H9 (cell line): Measurements from ENCODE around the gene CYP1A1. TPM values are rescaled to one million over a fixed set of nuclear protein-coding genes. Genes with fewer than 3 reads are reported as not detected.

Source experiments
- DNase-seq: peaks from one replicate; pipeline ENCODE4 v3.0.0-alpha.2; 2017
- H2AFZ ChIP-seq: one replicate; pipeline ENCODE4 v1.6.1; 2013; ENCODE audit warnings: mild to moderate bottlenecking, low read length, control low read depth, moderate library complexity
- H2AK5ac ChIP-seq: 2 replicates; pipeline ENCODE4 v1.6.1; 2013; ENCODE audit warnings: low read length, control low read depth, mixed read lengths; ENCODE audit not compliant: insufficient read length
- H2BK120ac ChIP-seq: one replicate; pipeline ENCODE4 v1.6.1; 2013; ENCODE audit warnings: low read depth, mild to moderate bottlenecking, low read length, control low read depth, inconsistent platforms; ENCODE audit not compliant: poor library complexity, severe bottlenecking
- H2BK12ac ChIP-seq: 2 replicates; pipeline ENCODE4 v1.6.1; 2013; ENCODE audit warnings: low read length, control low read depth, mixed read lengths, low read depth; ENCODE audit not compliant: insufficient read length
- H2BK15ac ChIP-seq: 2 replicates; pipeline ENCODE4 v1.6.1; 2013; ENCODE audit warnings: low read depth, low read length, control low read depth
- H2BK20ac ChIP-seq: one replicate; pipeline ENCODE4 v1.6.1; 2013; ENCODE audit warnings: low read depth, mild to moderate bottlenecking, low read length, control low read depth, inconsistent platforms; ENCODE audit not compliant: poor library complexity, severe bottlenecking
- H2BK5ac ChIP-seq: 2 replicates; pipeline ENCODE4 v1.6.1; 2013; ENCODE audit warnings: low read length, control low read depth, mixed read lengths; ENCODE audit not compliant: insufficient read length
- H3K14ac ChIP-seq: 2 replicates; pipeline ENCODE4 v1.6.1; 2013; ENCODE audit warnings: low read length, control low read depth; ENCODE audit not compliant: insufficient read depth
- H3K18ac ChIP-seq: 2 replicates; pipeline ENCODE4 v1.6.1; 2013; ENCODE audit warnings: low read depth, mild to moderate bottlenecking, mixed read lengths, low read length, control low read depth; ENCODE audit not compliant: insufficient read length
- H3K23ac ChIP-seq: 2 replicates; pipeline ENCODE4 v1.6.1; 2013; ENCODE audit warnings: low read length, control low read depth, mixed read lengths, low read depth; ENCODE audit not compliant: insufficient read length
- H3K23me2 ChIP-seq: 2 replicates; pipeline ENCODE4 v1.6.1; 2013; ENCODE audit warnings: low read depth, mild to moderate bottlenecking, mixed read lengths, low read length, control low read depth; ENCODE audit not compliant: insufficient read length, poor library complexity, severe bottlenecking
- H3K27ac ChIP-seq: 2 replicates; pipeline ENCODE4 v1.5.1; 2013; ENCODE audit warnings: low read length, control low read depth, mixed read lengths, low read depth; ENCODE audit not compliant: insufficient read length
- H3K27me3 ChIP-seq: 2 replicates; pipeline ENCODE4 v1.6.1; 2013; ENCODE audit warnings: low read length, control low read depth, inconsistent platforms; ENCODE audit not compliant: insufficient read depth
- H3K4ac ChIP-seq: 2 replicates; pipeline ENCODE4 v1.6.1; 2013; ENCODE audit warnings: low read depth, mild to moderate bottlenecking, control low read depth, inconsistent platforms, low read length, moderate library complexity
- H3K4me1 ChIP-seq: 2 replicates; pipeline ENCODE4 v1.6.1; 2013; ENCODE audit warnings: low read length, control low read depth, inconsistent platforms; ENCODE audit not compliant: insufficient read depth
- H3K4me2 ChIP-seq: 2 replicates; pipeline ENCODE4 v1.6.1; 2013; ENCODE audit warnings: low read length, control low read depth, mixed read lengths; ENCODE audit not compliant: insufficient read length, insufficient read depth
- H3K56ac ChIP-seq: 2 replicates; pipeline ENCODE4 v1.6.1; 2013; ENCODE audit warnings: low read depth, mild to moderate bottlenecking, mixed read lengths, low read length, control low read depth; ENCODE audit not compliant: insufficient read length
- H3K79me1 ChIP-seq: 2 replicates; pipeline ENCODE4 v1.6.1; 2013; ENCODE audit warnings: low read depth, mild to moderate bottlenecking, moderate library complexity, low read length, control low read depth, inconsistent platforms; ENCODE audit not compliant: insufficient read depth, poor library complexity, severe bottlenecking
- H3K79me2 ChIP-seq: 2 replicates; pipeline ENCODE4 v1.6.1; 2013; ENCODE audit warnings: low read length, control low read depth, inconsistent platforms; ENCODE audit not compliant: insufficient read depth
- H3K9ac ChIP-seq: 2 replicates; pipeline ENCODE4 v1.6.1; 2013; ENCODE audit warnings: low read length, control low read depth, mixed read lengths; ENCODE audit not compliant: insufficient read length; ENCODE audit errors: extremely low read depth
- H3K9me3 ChIP-seq: one replicate; pipeline ENCODE4 v1.6.1; 2013; ENCODE audit warnings: low read depth, low read length, inconsistent platforms; ENCODE audit not compliant: control insufficient read depth
- H3T11ph ChIP-seq: one replicate; pipeline ENCODE4 v1.6.1; 2013; ENCODE audit warnings: mild to moderate bottlenecking, low read length, control low read depth, inconsistent platforms
- H4K20me1 ChIP-seq: one replicate; pipeline ENCODE4 v1.6.1; 2013; ENCODE audit not compliant: control insufficient read depth, insufficient read length, insufficient read depth
- H4K5ac ChIP-seq: 2 replicates; pipeline ENCODE4 v1.6.1; 2013; ENCODE audit warnings: low read depth, mild to moderate bottlenecking, mixed read lengths, low read length, control low read depth; ENCODE audit not compliant: insufficient read length
- H4K8ac ChIP-seq: replicated peaks from 2 replicates; pipeline ENCODE4 v1.6.1; 2013; ENCODE audit warnings: low read length, control low read depth, mixed read lengths, low read depth; ENCODE audit not compliant: insufficient read length
- H4K91ac ChIP-seq: 2 replicates; pipeline ENCODE4 v1.6.1; 2013; ENCODE audit warnings: low read depth, mild to moderate bottlenecking, moderate library complexity, mixed read lengths, low read length, control low read depth; ENCODE audit not compliant: insufficient read length
- H3K27ac Mint-ChIP-seq, 3 experiments: 2 replicates in 2 of 3; 3 replicates in 1 of 3; pipeline ENCODE4 v1.8.0; 2020 to 2021; ENCODE audit warnings: mixed read lengths in 3 of 3, mild to moderate bottlenecking in 1 of 3, moderate library complexity in 1 of 3
- H3K27me3 Mint-ChIP-seq: 2 replicates; pipeline ENCODE4 v1.8.0; 2021; ENCODE audit warnings: low read depth, mild to moderate bottlenecking, moderate library complexity, mixed read lengths
- H3K36me3 Mint-ChIP-seq, 3 experiments: 2 replicates in 2 of 3; 3 replicates in 1 of 3; pipeline ENCODE4 v1.8.0; 2020 to 2021; ENCODE audit warnings: low read depth in 3 of 3, mixed read lengths in 3 of 3; ENCODE audit not compliant: insufficient read depth in 1 of 3
- H3K4me1 Mint-ChIP-seq, 2 experiments: 2 replicates each; pipeline ENCODE4 v1.8.0; 2020; ENCODE audit warnings: mixed read lengths in 2 of 2
- H3K4me3 Mint-ChIP-seq, 2 experiments: 2 replicates in 1 of 2; 3 replicates in 1 of 2; pipeline ENCODE4 v1.8.0; 2020 to 2021; ENCODE audit warnings: mild to moderate bottlenecking in 2 of 2, mixed read lengths in 2 of 2, moderate library complexity in 1 of 2
- H3K9me3 Mint-ChIP-seq, 2 experiments: 2 replicates in 1 of 2; 3 replicates in 1 of 2; pipeline ENCODE4 v1.8.0; 2020; ENCODE audit warnings: mild to moderate bottlenecking in 2 of 2, mixed read lengths in 2 of 2, moderate library complexity in 1 of 2
- CTCF ChIP-seq: fragments of 200-600 bp; sonication (generic); conservative IDR thresholded peaks from 3 replicates; pipeline ENCODE4 v1.8.0; 2021; ENCODE audit warnings: antibody characterized with exemption, mild to moderate bottlenecking
- WGBS: extraction: QIAGEN DNeasy Blood & Tissue Kit; methylation state at CpG from one replicate; pipeline ENCODE4 v1.1.7; 2013; ENCODE audit warnings: missing lambda C conversion rate, low lambda C conversion rate, mixed read lengths; ENCODE audit not compliant: insufficient read length; ENCODE audit errors: extremely low coverage; 5-methylcytosine and 5-hydroxymethylcytosine counted together
- total RNA-seq: library from RNA; stranded (reverse); gene quantifications from 2 replicates; pipeline ENCODE4 v1.2.1, GENCODE V29; 2021

The CYP1A1 gene
- total RNA-seq, 1 experiment from 2014 or later, result 0.33 TPM

- H3K14ac ChIP-seq, result no peak overlapping the region
- peaks cover 15 to 39% (median 32%) of the 10 kb centered on the region in 3 experiments; a peak in 6 of 7 replicates for H3K36me3 Mint-ChIP-seq
- H4K8ac ChIP-seq, result no peak overlapping the region
- no peaks in the 10 kb centered on the region for H3K4me1 ChIP-seq
- H2AK5ac ChIP-seq, result no peak overlapping the region
- H4K91ac ChIP-seq, result no peak overlapping the region
- no peaks in the 10 kb centered on the region for H4K20me1 ChIP-seq
- H3K23ac ChIP-seq, result no peak overlapping the region
- no peak overlapping the region for H3K4me3 Mint-ChIP-seq
- no peak overlapping the region for H2BK20ac ChIP-seq
- H3K27me3 Mint-ChIP-seq, result no peaks in the 10 kb centered on the region
- H3K27ac ChIP-seq, result no peak overlapping the region
- no peaks in the 10 kb centered on the region for H3K9me3 ChIP-seq
- H3K4me2 ChIP-seq, result no peak overlapping the region
- H3K27ac Mint-ChIP-seq, result no peak overlapping the region
- no CpG with 5 or more reads among the region's 4 CpGs for WGBS
- H2BK120ac ChIP-seq, result no peak overlapping the region
- H3K56ac ChIP-seq, result no peak overlapping the region
- peaks cover 3% of the 10 kb centered on the region for H3K79me1 ChIP-seq
- no peak overlapping the region for H2AFZ ChIP-seq
- no peaks in the 10 kb centered on the region for H3K79me2 ChIP-seq
- DNase-seq, result no peak
- no peaks in the 10 kb centered on the region for H3K4me1 Mint-ChIP-seq
- no peak overlapping the region for H4K5ac ChIP-seq
- no peak overlapping the region for H2BK12ac ChIP-seq
- TF ChIP-seq CTCF, result no peak
- no peak overlapping the region for H3K4ac ChIP-seq
- H3K27me3 ChIP-seq, result no peaks in the 10 kb centered on the region
- H3T11ph ChIP-seq, result no peak overlapping the region
- H3K23me2 ChIP-seq, result no peaks in the 10 kb centered on the region
- no peaks in the 10 kb centered on the region for H3K9me3 Mint-ChIP-seq
- no peak overlapping the region for H3K9ac ChIP-seq
- H2BK15ac ChIP-seq, result no peak overlapping the region
- H2BK5ac ChIP-seq, result no peak overlapping the region
- H3K18ac ChIP-seq, result no peak overlapping the region
Measured at GRCh38 chr15:74669627-74670026, 55.7 kb downstream of the CYP1A1 start.

Other genes starting within 250 kb of the CYP1A1 start
- gene ARID3B, start 184.3 kb downstream of the CYP1A1 start, total RNA-seq, result 101 and 110 TPM in 2 replicates
- 40.8 and 41.0 TPM in 2 replicates for gene CLK3, start 109.7 kb downstream of the CYP1A1 start, total RNA-seq
- 56.6 and 60.5 TPM in 2 replicates for gene EDC3, start 29.5 kb downstream of the CYP1A1 start, total RNA-seq
- gene CYP1A2, start 23.3 kb upstream of the CYP1A1 start, total RNA-seq, result not detected in 2 replicates
- 49.2 and 49.3 TPM in 2 replicates for gene CSK, start 56.6 kb upstream of the CYP1A1 start, total RNA-seq
- not detected in 2 replicates for gene LMAN1L, start 87.3 kb upstream of the CYP1A1 start, total RNA-seq
- not detected in 2 replicates for gene CPLX3, start 101.1 kb upstream of the CYP1A1 start, total RNA-seq
- gene ULK3, start 117.6 kb upstream of the CYP1A1 start, total RNA-seq, result 31.1 and 34.0 TPM in 2 replicates
- gene SCAMP2, start 147.8 kb upstream of the CYP1A1 start, total RNA-seq, result 49.0 and 50.2 TPM in 2 replicates
- 55.0 and 57.5 TPM in 2 replicates for gene MPI, start 164.5 kb upstream of the CYP1A1 start, total RNA-seq
- gene FAM219B, start 181.3 kb upstream of the CYP1A1 start, total RNA-seq, result 60.3 and 69.0 TPM in 2 replicates
- 331 and 336 TPM in 2 replicates for gene COX5A, start 212.5 kb upstream of the CYP1A1 start, total RNA-seq
- 12.6 and 13.0 TPM in 2 replicates for gene RPP25, start 231.2 kb upstream of the CYP1A1 start, total RNA-seq